Stimulated activated CD4-positive, alpha-beta T cell treated with anti-CD3 and anti-CD28 coated beads, Interleukin-1b, Interleukin-23, amount 100 ng/mL, for 1 hour (primary cell): ENCODE results near the gene PNPLA3.

Experiments
- DNase-seq, 2 donors: peaks; one replicate each; pipeline ENCODE4 v3.0.0-alpha.2; 2020; ENCODE audit warnings: low read depth in 2 of 2

PNPLA3 gene

DNA sequence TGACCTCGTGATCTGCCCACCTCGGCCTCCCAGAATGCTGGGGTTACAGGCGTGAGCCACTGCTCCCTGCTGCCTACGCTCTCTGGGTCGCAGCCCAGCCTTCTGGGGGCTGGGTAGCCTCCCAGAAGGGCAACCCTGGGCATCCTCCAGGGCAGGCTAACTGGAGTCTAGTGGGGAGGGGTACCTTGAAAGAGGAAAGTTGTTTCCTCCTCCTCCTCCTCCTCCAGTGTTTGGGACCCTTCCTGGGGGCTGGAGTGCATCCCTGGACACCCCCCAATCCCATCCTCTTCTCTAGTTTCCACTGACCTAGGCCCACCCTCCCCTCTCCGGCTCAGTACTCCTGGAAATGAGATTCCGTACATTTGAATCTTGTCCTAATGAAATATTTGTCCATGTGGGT lies 1.3 kb downstream of the PNPLA3 start:
- no peak for DNase-seq

DNA sequence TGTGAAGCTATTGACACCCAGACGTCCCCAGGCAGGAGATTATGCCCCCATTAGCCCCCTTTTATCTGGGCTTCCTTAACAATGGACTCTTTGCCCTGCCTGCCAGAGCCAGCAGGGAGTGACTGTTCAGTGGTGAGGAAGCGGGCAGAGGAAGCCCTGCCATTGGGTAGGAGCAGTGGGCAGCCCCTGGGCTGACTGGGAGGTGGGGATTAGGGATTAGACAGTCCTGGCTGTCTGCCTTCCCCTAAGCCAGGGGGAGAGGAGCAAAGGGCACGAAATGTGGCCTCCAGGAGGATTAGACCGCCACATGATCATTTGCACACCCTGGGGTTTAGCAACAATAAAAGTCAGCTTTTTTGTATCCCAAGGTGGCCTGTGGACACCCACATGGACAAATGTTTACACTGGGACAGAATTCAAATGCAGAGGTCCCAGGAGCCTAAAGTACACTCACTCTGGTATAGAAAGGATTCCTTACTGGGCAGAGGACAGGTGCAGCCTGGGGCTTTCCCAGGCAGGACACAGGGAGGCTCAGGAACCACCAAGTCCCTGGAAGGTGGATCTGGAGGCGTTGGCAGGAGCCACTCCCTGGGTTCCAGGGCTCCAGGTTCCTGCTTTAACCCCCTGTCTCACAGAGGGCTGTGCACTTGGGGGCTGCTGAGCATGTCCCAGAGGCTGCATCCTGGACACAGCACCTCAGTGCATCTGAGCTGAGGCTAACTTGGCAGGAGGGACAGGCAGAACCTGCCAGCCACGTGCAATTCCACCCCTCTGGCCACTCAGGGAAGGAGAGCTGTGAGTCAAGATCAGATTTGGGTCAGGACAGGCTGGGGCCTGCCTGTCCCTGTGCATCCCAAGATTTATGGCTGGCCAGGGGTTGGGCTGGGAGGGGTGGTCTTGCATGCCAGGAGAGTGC lies 2.1 kb downstream of the PNPLA3 start:
- no peak for DNase-seq

DNA sequence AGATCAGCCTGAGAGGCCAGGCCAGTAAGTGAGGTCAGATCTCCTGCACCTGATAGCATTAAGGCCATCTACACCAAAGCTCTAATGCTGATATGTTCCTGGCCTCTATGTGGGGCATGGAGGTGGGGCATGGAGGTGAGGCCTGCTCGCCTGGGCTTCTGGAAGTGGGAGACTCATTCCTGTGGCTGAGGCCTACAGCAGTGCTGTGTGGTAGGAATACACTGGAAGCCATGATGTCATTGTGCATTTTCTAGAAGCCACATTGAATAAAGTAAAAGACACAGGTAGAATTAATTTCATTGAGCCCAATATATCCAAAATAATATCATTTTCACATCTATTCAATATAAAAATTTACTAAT lies 2.7 kb downstream of the PNPLA3 start:
- no peak for DNase-seq

DNA sequence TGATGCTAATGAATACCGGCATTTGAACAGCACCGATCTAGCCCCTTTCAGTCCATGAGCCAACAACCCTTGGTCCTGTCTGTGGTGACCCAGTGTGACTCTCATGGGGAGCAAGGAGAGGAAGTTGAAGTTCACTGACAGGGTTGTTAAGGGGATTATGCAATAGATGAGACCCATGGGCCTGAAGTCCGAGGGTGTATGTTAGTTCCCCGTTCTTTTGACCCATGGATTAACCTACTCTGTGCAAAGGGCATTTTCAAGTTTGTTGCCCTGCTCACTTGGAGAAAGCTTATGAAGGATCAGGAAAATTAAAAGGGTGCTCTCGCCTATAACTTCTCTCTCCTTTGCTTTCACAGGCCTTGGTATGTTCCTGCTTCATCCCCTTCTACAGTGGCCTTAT lies 4.9 kb downstream of the PNPLA3 start:
- DNase-seq, result no peak

DNA sequence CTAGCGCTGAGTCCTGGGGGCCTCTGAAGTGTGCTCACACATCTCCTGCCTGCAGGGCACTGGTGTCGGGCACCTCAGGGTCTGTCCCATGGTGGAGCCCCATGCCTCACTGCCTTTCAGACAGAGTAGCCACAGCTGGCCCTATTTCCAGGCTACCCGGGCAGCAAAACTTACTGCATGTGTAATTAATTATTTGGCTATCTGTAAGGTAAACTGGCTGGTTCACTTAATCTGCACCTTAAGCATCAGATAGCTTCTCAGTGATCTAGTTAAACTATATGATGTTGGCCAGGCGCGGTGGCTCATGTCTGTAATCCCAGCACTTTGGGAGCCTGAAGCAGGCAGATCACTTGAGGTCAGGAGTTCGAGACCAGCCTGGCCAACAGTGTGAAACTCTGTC lies 5.3 kb downstream of the PNPLA3 start:
- no peak for DNase-seq

DNA sequence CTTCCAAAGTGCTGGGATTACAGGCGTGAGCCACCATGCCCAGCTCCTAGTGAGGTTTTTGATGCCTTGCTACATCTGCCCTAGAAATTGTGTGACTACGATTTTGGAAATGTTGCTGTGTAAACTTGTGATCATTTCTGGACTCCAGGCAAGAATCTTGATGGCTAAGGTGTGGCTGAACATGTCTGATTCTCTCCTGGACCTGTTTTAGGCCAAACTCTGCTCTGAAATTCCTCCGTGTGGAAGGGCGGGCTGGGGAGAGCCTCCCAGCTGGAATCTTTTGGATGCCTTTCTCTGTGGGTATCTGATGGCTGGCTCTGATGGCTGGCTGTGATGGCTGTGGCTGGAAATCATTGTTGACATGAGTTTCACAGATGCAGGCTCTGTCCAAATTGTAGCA lies 8.2 kb downstream of the PNPLA3 start:
- DNase-seq, result no peak

DNA sequence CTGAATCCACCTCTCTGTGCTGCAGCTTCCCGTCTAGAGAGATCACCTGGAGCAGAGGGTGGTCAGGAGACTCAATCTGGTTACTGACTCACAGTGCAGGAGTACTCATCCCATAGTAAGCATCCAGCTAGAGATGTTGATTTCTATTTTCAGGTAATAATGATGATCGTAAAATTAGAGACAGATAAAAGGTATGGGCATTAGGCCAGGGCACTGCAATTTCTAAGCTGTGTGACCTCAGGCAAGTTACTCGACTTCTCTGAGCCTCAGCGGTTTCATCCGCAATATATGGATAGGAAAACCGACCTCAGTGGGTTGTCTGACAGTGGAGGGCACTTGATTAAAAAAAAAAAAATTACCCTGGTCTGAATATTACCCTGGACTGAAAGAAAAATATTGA lies 17.8 kb downstream of the PNPLA3 start:
- no peak for DNase-seq

DNA sequence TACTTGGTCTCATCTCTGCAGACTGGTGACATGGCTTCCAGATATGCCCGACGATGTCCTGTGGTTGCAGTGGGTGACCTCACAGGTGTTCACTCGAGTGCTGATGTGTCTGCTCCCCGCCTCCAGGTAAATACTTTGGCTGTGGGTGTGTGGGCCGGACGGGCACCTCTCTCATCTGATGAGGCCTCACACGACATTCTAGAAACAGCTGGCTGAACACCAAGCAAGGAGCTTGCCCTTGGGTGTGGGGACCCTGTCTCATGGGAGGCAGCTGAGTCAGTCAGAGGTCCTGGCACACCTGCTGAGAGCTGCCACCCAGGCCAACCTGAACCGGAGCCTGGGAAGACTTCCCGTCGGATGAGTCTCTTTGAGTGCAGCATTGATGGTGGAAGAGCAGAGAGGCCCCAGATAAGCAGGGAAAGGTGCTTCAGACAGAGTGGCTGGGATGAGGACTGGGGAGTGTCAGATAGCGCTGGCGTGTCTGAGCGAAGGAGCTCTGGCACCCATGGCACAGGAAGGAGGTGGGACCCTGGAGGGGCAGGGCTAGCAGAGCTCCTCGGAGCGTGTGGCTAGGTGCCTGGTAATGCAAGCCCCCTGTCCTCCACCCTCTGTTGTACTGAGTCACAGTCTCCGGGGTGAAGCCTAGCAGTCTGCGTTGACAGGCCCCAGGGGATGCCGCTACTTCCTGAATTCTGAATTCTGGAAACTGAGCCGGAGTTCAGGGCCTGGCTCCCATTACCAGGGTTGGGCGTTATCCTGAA lies 21.2 kb downstream of the PNPLA3 start:
- DNase-seq, result no peak

DNA sequence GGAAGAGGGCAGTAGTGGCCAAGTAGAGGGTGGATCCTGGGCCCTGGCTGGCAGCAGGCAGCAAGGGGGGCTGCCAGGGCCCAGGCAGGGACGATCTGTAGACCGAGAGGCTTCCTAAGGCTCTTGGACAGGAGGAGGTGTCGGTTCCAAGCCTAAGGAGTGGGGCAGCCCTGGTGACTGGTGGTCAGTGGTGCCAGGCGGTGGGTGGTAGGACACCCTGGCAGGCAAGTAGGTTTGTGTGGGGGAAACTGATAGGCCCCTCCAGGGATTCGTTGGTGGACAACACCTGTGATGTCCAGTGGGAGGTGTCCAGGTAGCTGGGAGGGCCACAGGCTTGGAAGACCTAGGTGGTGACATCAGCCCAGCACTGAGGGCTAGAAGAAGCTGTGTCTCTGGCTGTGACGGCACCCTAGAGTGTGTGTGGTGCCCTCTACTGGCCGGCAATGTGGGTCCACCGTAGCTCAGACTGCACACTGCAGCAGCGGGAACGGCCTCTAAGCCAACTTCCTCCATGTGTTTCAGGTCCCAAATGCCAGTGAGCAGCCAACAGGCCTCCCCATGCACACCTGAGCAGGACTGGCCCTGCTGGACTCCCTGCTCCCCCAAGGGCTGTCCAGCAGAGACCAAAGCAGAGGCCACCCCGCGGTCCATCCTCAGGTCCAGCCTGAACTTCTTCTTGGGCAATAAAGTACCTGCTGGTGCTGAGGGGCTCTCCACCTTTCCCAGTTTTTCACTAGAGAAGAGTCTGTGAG lies 22.2 kb downstream of the PNPLA3 start:
- peak in 1 of 2 donors; percentile 43 for DNase-seq

DNA sequence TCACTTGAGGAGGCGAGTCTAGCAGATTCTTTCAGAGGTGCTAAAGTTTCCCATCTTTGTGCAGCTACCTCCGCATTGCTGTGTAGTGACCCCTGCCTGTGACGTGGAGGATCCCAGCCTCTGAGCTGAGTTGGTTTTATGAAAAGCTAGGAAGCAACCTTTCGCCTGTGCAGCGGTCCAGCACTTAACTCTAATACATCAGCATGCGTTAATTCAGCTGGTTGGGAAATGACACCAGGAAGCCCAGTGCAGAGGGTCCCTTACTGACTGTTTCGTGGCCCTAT lies 22.7 kb downstream of the PNPLA3 start:
- no peak for DNase-seq

DNA sequence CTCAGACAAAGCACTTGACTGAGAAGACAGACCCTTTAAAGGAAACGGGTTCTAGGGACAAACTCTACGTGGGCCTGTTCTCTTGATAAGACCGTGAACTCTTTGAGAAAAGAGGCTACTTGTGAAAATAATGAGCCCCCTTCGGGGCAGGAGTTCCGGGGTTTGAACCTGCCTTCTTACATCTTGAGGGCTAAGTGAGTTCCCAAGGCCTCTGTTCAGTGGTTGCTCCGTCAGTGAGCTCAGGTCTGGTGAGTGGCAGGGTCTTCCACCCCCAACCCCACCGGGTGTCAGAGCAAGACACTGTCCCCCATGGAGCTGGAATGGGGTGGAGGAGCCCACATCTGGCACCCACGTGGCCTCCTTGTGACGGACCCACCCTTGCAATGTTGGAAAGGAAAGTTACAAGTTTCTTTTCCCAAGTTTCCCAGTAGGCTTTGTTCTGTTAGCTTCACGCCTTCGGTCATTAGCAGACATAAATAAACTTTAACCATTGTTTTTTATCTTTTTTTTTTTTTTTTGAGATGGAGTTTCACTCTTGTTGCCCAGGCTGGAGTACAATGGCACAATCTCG lies 25.3 kb downstream of the PNPLA3 start:
- DNase-seq, result no peak

DNA sequence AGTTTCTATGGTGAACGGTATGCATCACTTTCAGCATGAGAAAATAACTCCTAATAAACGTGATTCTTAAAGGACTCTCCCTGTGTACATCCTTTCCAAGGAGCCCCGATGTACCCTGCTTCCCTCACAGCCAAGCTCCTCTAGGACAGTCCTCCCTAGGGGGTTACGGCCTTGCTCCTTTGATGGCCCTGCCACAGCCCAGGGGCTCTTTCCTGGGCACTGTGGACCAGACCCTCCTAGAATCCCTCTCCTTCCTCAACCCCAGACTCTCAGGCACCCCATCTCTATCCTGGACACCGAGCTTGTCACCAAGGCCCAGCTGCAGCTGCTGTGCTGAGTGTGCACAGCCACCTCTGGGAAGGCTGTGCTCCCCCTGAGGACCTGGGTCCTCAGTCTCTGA lies 27.8 kb downstream of the PNPLA3 start:
- no peak for DNase-seq

DNA sequence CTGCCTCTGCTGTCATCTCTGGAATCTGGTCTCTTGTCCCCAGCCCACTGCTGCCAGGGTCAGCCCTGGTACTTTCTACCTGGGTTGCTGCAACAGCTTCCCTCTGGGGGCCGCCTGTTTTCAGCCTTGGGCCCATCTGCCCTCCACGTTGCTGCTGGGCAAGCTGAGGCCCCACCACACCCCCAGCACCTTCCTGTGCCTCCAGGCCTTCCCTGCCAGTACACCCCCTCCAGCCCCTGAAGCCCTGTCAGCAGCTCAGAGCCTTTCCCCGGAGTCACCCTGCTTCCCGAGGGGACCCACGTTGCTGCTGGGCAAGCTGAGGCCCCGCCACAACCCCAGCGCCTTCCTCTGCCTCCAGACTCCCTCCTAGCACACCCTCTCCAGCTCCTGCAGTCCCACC lies 28.4 kb downstream of the PNPLA3 start:
- no peak for DNase-seq

DNA sequence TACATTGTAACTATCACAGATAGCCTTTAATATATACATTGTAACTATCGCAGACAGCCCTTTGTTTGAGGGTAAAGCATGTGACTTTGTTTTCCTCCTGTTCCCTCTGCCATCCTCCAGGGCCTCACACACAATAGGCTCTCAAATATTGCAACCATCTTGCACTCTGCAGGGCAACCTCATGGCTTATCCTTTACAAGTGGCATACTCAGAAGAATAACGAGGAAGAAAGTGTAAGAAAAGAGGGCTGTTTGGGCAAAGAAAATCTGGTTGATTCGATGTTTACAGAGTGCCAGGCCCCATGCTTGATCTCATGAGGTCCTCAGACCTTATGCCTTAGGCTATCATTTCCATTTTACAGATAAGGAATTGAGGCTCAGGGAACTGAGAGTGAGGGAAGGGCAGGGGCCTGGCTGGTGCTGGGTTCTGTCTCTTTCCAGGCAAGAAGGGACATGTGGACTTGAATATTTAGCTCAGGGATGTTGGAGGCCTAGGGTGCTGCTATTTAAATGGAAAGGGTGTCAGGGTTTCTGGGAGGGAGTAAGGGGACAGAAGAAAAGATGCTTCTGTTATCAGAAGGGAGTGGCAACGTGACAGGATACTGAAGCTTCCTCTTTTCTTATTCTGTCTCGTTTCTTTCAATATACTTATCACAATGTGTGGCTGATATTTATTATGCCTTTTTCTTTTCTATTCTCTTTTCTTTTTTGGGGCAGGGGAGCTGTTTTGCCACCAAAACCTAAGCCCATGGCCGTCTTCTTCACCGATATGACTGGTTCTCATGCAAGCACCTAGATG lies 30.6 kb downstream of the PNPLA3 start:
- DNase-seq, result no peak

DNA sequence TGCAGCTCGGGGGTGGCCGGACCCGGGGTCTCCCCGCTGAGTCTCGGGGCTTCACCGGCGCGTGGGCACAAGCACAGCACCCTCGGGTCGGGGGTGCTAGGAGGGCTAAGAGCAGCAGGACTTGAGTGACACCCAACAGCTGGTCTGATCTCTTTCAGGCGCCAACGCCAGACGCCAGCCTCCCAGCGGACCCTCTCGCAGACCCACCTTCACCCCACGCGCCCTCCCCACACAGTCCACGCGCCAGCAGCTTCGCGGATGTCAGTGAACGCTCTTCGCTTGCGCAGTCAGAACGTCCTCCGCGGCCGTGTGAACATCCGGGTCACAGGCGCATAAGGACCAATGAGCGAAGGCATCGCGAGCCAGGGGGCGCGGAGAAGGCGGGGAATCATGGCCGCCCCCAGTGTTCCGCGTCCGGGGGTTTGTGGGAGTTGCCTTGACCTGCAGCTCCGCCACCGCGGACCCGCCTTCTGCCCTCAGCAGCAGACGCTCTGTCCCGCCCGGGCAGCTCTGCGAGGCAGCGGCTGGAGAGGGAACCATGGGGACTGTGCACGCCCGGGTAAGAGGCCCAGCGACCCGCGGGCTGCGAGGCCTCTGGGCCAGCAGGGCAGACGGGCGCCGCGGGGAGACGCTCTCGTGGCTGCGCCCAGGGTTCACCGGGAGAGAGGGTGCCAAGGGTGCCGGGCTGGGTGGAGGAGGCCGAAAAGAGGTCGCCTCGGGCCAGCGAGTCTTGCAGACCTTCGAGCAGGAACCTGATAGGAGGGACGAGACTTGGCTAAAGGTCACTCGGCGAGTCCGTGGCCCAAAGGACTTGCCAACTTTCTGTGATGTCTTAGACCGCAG lies 31.7 kb downstream of the PNPLA3 start, which contains the start of gene SAMM50:
SAMM50 (plus strand) TSS at position 403 of the 843 bp plus-strand sequence; CDS start at position 539, 136 bp downstream.
- peak; percentile 65 to 74 for DNase-seq

DNA sequence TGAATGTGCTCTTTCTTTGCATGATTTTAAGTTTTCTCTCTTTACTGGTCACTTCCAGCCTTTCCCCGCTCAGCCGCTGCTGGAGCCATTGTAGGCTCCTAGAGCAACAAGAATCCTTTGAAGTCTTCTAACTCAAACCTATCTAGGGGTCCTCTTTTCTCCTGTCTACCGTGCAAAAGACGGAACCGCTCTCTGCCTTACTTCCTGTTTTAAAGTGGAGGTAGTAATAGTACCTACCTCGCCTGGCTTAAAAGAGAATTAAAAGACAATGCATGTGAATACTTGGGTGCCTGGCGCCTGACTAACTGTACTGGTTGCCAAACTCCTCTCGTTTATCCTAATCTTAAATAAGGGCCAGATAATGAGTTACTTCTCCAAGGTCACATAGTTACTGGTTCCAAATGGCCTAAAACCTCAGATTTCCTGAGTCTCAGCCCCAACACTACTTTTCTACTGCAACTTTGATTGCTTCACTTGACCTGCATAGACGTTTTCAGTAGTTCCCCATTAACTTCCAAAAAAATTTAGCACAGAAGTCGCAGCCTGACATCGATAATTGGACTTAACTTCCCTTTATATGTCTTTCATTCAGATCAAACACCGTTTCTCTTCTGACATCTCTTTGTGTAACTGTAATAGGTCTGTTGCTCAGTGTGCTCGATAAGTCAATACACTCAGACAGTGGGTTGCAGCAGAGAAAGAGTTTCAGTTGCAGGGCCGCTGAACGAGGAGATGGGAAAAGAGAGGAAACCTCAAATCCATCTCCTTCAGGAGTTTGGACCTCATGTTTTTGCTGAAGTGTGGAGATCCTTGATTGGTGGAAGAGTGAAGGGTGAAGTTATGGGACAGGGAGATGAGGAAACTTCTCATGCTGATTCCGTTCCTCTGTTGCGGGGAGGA lies 32.5 kb downstream of the PNPLA3 start:
- DNase-seq, result no peak

DNA sequence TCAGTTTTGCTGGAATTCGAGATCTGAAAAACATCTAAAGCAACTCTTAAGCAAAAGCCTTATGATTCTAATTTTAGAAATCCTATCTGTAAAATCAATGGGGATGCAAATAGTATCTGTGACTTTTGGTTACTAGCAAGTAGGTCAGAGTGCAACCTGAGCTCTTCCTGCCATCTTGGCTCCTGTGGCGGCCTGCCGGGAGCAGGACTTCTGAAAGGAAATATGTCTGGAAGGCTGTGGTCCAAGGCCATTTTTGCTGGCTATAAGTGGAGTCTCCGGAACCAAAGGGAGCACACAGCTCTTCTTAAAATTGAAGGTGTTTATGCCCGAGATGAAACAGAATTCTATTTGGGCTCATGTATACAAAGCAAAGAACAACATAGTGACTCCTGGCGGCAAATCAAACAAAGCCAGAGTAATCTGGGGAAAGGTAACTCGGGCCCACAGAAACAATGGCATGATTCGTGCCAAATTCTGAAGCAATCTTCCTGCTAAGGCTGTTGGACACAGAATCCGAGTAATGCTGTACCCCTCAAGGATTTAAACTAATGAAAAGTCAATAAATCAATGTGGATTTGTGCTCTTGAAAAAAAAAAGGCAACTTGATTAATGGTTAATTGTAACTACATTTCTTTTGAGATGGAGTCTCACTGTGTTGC lies 33.3 kb downstream of the PNPLA3 start:
- no peak for DNase-seq

DNA sequence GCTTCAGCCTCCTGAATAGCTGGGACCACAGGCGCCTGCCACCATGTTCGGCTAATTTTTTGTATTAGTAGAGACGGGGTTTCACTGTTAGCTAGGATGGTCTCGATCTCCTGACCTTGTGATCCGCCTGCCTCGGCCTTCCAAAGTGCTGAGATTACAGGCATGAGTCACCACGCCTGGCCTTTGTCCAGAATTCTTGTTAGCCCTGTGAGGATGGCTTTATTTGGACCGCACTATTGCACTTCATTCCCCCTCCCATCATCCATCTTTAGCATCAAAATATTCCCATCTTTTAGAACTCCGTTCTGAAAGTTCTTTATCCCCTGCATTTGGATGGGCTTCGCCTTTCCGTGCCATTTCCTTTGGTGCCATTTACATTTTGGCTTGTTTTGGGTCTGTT lies 34.3 kb downstream of the PNPLA3 start:
- DNase-seq, result no peak

DNA sequence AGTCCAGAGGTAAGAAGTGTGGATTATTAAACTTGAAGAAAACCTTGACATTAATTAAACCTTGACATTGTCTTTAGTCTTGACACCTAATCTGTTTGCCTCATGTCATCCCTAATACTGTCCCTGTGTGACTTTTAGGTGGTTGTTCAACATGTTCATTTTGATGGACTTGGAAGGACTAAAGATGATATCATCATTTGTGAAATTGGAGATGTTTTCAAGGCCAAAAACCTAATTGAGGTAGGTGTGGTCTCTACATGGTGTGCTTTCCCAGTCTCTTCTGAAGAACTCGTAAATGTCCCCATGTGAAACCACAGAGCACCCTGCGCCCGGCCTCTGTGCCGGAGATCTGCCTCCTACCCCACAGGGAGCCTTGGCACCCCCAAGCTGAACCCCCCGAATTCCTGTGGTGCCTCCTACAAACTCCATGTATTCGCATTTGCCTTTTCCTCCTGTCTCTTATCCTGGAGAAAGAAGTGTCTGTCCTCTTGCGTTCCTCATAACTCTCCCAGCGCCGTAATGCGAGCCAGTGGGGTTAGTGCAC lies 40.8 kb downstream of the PNPLA3 start:
- DNase-seq, result no peak
